Lower lobe of right lung (tissue), 2 donors: ENCODE results near the gene ARID4A. TPM values are rescaled to one million over a fixed set of nuclear protein-coding genes. Genes with fewer than 3 reads are reported as not detected.

Experiments used
- ATAC-seq, 2 donors: fragments of 200-7000 bp; cut with Tn5 transposase; one replicate each; pipeline ENCODE4 v1.9.1; 2020 to 2022; ENCODE audit warnings: mild to moderate bottlenecking in 2 of 2, moderate library complexity in 2 of 2
- DNase-seq: peaks from one replicate; pipeline ENCODE4 v3.0.0-alpha.2; 2020
- H3K27ac ChIP-seq: fragments of 200-600 bp; one replicate; pipeline ENCODE4 v1.8.0; 2022
- H3K27me3 ChIP-seq: fragments of 200-600 bp; one replicate; pipeline ENCODE4 v1.8.0; 2022; ENCODE audit warnings: low read depth
- H3K36me3 ChIP-seq: fragments of 200-600 bp; one replicate; pipeline ENCODE4 v1.8.0; 2022; ENCODE audit warnings: mild to moderate bottlenecking
- H3K4me1 ChIP-seq: fragments of 200-600 bp; one replicate; pipeline ENCODE4 v1.8.0; 2022
- H3K4me3 ChIP-seq: fragments of 200-600 bp; one replicate; pipeline ENCODE4 v1.8.0; 2022; ENCODE audit warnings: mild to moderate bottlenecking
- H3K9me3 ChIP-seq: fragments of 200-600 bp; one replicate; pipeline ENCODE4 v1.8.0; 2022
- CTCF ChIP-seq: fragments of 200-600 bp; IDR thresholded peaks from one replicate; pipeline ENCODE4 v1.8.0; 2022; ENCODE audit warnings: antibody characterized with exemption, mild to moderate bottlenecking
- intact Hi-C: fragments of 100-400 bp; cut with DNase I; formaldehyde crosslinking; loops from one replicate; pipeline ENCODE4 v1.11.0; 2022
- total RNA-seq: library from RNA; stranded (reverse); fragmentation: NEBNext Ultra II Directional; extraction: Animal tissue kit (Norgen Biotek cat#: 25700); gene quantifications from one replicate; pipeline ENCODE4 v1.2.1, GENCODE V29; 2021
- donor health status: DM: no; HTN: yes; CAD: no; lungs with severe emphysema.

ARID4A gene
- total RNA-seq, 1 donor from 2014 or later = 37.9 TPM

- peaks cover 99% of the 10 kb centered on the region for H3K36me3 ChIP-seq
- peaks cover 57% of the 10 kb centered on the region for H3K4me1 ChIP-seq
These were observed 10.7 kb upstream of the ARID4A start for GRCh38 chr14:58287607-58288042.

GRCh38 chr14:58288106-58288792, 10.1 kb upstream of the ARID4A start:
- Histone ChIP-seq H3K27me3 (no peaks in the 10 kb centered on the region), H3K27ac (no peak overlapping the region), H3K36me3 (peaks cover 100% of the 10 kb centered on the region), H3K9me3 (no peaks in the 10 kb centered on the region), H3K4me3 (no peak overlapping the region), H3K4me1 (peaks cover 57% of the 10 kb centered on the region)
- no peak for DNase-seq
- TF ChIP-seq CTCF = no peak
- ATAC-seq = no peak
- intact Hi-C loops = no loop called here

More at GRCh38 chr14:58287607-58288042, 10.7 kb upstream of the ARID4A start:
- DNase-seq (no peak), ATAC-seq (no peak)
- intact Hi-C loops = no loop called here
- no peak for TF ChIP-seq CTCF
- H3K9me3 ChIP-seq = no peaks in the 10 kb centered on the region
- H3K27ac ChIP-seq = no peak overlapping the region
- no peak overlapping the region for H3K4me3 ChIP-seq
- no peaks in the 10 kb centered on the region for H3K27me3 ChIP-seq

- DNase-seq (no peak), ATAC-seq (no peak)
- Histone ChIP-seq H3K9me3 (no peaks in the 10 kb centered on the region), H3K27me3 (no peaks in the 10 kb centered on the region), H3K36me3 (peaks cover 88% of the 10 kb centered on the region), H3K4me3 (no peak overlapping the region), H3K27ac (no peak overlapping the region), H3K4me1 (peaks cover 75% of the 10 kb centered on the region)
- intact Hi-C loops = no loop called here
- TF ChIP-seq CTCF = no peak
These were observed 6.7 kb upstream of the ARID4A start for GRCh38 chr14:58291646-58292045.

GRCh38 chr14:58292187-58292586, 6.2 kb upstream of the ARID4A start:
- Histone ChIP-seq H3K36me3 (peaks cover 83% of the 10 kb centered on the region), H3K27ac (no peak overlapping the region), H3K4me3 (no peak overlapping the region), H3K27me3 (no peaks in the 10 kb centered on the region), H3K4me1 (peaks cover 72% of the 10 kb centered on the region), H3K9me3 (no peaks in the 10 kb centered on the region)
- no peak for ATAC-seq
- TF ChIP-seq CTCF = no peak
- DNase-seq = no peak
- intact Hi-C loops = no loop called here

- Histone ChIP-seq H3K36me3 (peaks cover 63% of the 10 kb centered on the region), H3K4me1 (peaks cover 59% of the 10 kb centered on the region), H3K4me3 (no peak overlapping the region), H3K27ac (no peak overlapping the region), H3K27me3 (no peaks in the 10 kb centered on the region), H3K9me3 (no peaks in the 10 kb centered on the region)
- ATAC-seq (no peak), DNase-seq (no peak)
- intact Hi-C loops = no loop called here
- TF ChIP-seq CTCF = no peak
These were observed 4.2 kb upstream of the ARID4A start for GRCh38 chr14:58294201-58294600.
